Transverse colon (tissue), 4 donors: Measurements from ENCODE around the gene RGN.

Experiments
- CTCF ChIP-seq, 5 experiments: fragments of 200-600 bp in 3 of 5; fragments of 450-650 bp in 2 of 5; sonication (generic) in 3 of 5; IDR thresholded peaks; 1 replicate in 2 of 5; 2 replicates in 3 of 5; pipeline ENCODE4 v1.5.1; 2016 to 2017; ENCODE audit warnings: antibody characterized with exemption in 5 of 5, inconsistent platforms in 3 of 5, mild to moderate bottlenecking in 2 of 5, moderate library complexity in 1 of 5
- EP300 ChIP-seq: sonication (generic); formaldehyde crosslinking; IDR thresholded peaks from one replicate; pipeline ENCODE4 v1.6.1; 2017; ENCODE audit warnings: antibody characterized with exemption, low read depth
- POLR2A ChIP-seq: fragments of 450-650 bp; IDR thresholded peaks from one replicate; pipeline ENCODE4 v1.6.1; 2016; ENCODE audit warnings: antibody characterized with exemption, mild to moderate bottlenecking, moderate library complexity
- POLR2AphosphoS5 ChIP-seq, 3 donors: sonication (generic); formaldehyde crosslinking; IDR thresholded peaks; one replicate each; pipeline ENCODE4 v1.6.1; 2016; ENCODE audit warnings: antibody characterized with exemption in 3 of 3

- TF ChIP-seq CTCF (IDR thresholded peaks at IDR 0.05) = no peak
- no peak for TF ChIP-seq POLR2AphosphoS5 (IDR thresholded peaks at IDR 0.05)
- no peak for TF ChIP-seq POLR2A
- TF ChIP-seq EP300 = no peak
Observed at GRCh38 chrX:47047989-47048388, 30.3 kb upstream of the RGN start.
